Spleen (tissue), 7 donors: ENCODE measurements around the gene SMIM29.

Experiments
- POLR2A ChIP-seq, 3 donors: fragments of 450-650 bp; IDR thresholded peaks; one replicate each; pipeline ENCODE4 v1.5.1; 2017; ENCODE audit warnings: antibody characterized with exemption in 3 of 3, mild to moderate bottlenecking in 1 of 3
- POLR2AphosphoS5 ChIP-seq, 3 donors: sonication (generic); formaldehyde crosslinking; IDR thresholded peaks; one replicate each; pipeline ENCODE4 v1.5.1; 2017; ENCODE audit warnings: antibody characterized with exemption in 3 of 3
- TF ChIP-seq, protein P1 (sequence below), 11 experiments: fragments of 200-600 bp in 7 of 11; fragments of 450-650 bp in 4 of 11; sonication (generic) in 4 of 11; IDR thresholded peaks in 8 of 11; conservative IDR thresholded peaks in 3 of 11; 1 replicate in 7 of 11; 2 replicates in 4 of 11; pipeline versions ENCODE4 v1.4.0 to v1.8.0; 2016 to 2021; ENCODE audit warnings: antibody characterized with exemption in 11 of 11, inconsistent platforms in 4 of 11, mild to moderate bottlenecking in 1 of 11
- donor health status: DM: no; HTN: no; CAD: no; lungs with moderate emphysema.
- donor health status: DM: no; HTN: no; CAD: no.
- donor health status: DM: no; HTN: no; CAD: no.

DNA sequence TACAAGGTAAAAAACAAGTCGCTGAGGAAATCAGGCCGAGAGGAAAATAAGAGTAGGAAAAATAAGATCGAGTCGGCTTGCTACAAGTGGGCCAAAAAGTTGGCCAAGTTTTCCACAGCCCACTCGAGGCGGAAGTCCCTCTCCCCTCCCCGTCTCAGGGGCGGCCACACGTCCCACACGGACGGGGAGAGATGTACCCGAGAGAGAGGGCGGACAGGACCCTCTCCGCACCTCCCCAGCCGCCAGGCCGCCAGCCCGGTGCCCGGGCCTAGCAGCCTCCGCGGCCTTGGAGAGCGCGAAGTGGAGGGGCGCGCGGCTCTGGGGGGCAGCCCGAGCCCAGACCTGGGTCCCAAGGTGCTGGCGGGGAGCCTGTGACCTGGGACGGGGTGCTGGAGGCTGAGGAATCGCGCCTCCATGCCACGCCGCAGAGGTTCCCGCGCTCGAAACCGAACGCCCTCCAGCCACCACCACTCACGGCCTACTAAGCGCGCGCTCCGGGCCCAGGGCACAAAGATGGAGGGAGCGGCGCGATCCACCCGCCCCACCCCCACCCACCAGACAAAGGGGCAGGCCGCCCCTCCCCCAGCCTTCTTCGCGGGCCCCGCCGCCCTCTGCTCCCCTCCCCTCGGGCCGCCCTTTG is 14.0 kb downstream of the SMIM29 start:
- TF ChIP-seq, protein P1, sequence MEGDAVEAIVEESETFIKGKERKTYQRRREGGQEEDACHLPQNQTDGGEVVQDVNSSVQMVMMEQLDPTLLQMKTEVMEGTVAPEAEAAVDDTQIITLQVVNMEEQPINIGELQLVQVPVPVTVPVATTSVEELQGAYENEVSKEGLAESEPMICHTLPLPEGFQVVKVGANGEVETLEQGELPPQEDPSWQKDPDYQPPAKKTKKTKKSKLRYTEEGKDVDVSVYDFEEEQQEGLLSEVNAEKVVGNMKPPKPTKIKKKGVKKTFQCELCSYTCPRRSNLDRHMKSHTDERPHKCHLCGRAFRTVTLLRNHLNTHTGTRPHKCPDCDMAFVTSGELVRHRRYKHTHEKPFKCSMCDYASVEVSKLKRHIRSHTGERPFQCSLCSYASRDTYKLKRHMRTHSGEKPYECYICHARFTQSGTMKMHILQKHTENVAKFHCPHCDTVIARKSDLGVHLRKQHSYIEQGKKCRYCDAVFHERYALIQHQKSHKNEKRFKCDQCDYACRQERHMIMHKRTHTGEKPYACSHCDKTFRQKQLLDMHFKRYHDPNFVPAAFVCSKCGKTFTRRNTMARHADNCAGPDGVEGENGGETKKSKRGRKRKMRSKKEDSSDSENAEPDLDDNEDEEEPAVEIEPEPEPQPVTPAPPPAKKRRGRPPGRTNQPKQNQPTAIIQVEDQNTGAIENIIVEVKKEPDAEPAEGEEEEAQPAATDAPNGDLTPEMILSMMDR (IDR thresholded peaks at IDR 0.05 in 8 of 11, conservative IDR thresholded peaks at IDR 0.05 in 3 of 11) = no peak
- no peak for TF ChIP-seq POLR2A (IDR thresholded peaks at IDR 0.05)
- TF ChIP-seq POLR2AphosphoS5 (IDR thresholded peaks at IDR 0.05) = no peak
